ENCODE measurements around the gene RNLS.
"Not testable (repeated sequence)": the region's sequence is repeated elsewhere in the genome, so short reads cannot be mapped to it uniquely, and the experiment has no call there.

Gene RNLS

GRCh38 chr10:88388324-88388723, 194.8 kb downstream of the RNLS start:
- no peak for DNase-seq (ENCODE audit: low read depth, low spot score)

- DNase-seq (ENCODE audit: low read depth, low spot score) = peak; percentile 41
These were observed 196.0 kb downstream of the RNLS start for GRCh38 chr10:88386821-88387773.

- no peak for DNase-seq (ENCODE audit: low read depth, low spot score)
These were observed 196.8 kb downstream of the RNLS start for GRCh38 chr10:88386204-88386788.

GRCh38 chr10:88385601-88386203, 197.4 kb downstream of the RNLS start:
- DNase-seq (ENCODE audit: low read depth, low spot score) = no peak

- DNase-seq (ENCODE audit: low read depth, low spot score) = no peak
These were observed 199.8 kb downstream of the RNLS start for GRCh38 chr10:88383276-88383675.

GRCh38 chr10:88382699-88383098, 200.4 kb downstream of the RNLS start:
- no peak for DNase-seq (ENCODE audit: low read depth, low spot score)

GRCh38 chr10:88379575-88379974, 203.5 kb downstream of the RNLS start:
- no peak for DNase-seq (ENCODE audit: low read depth, low spot score)

GRCh38 chr10:88377510-88377909, 205.6 kb downstream of the RNLS start:
- no peak for DNase-seq (ENCODE audit: low read depth, low spot score)

- no peak for DNase-seq (ENCODE audit: low read depth, low spot score)
These were observed 208.5 kb downstream of the RNLS start for GRCh38 chr10:88374392-88375175.

GRCh38 chr10:88372881-88373592, 210.1 kb downstream of the RNLS start:
- no peak for DNase-seq (ENCODE audit: low read depth, low spot score)

GRCh38 chr10:88372051-88372715, 210.9 kb downstream of the RNLS start:
- DNase-seq (ENCODE audit: low read depth, low spot score) = no peak

- DNase-seq (ENCODE audit: low read depth, low spot score) = no peak
These were observed 212.4 kb downstream of the RNLS start for GRCh38 chr10:88370713-88371112.

GRCh38 chr10:88366772-88367171, 216.3 kb downstream of the RNLS start:
- no peak for DNase-seq (ENCODE audit: low read depth, low spot score)

GRCh38 chr10:88361995-88362807, 220.9 kb downstream of the RNLS start:
- DNase-seq (ENCODE audit: low read depth, low spot score) = no peak

GRCh38 chr10:88361494-88361893, 221.6 kb downstream of the RNLS start:
- DNase-seq (ENCODE audit: low read depth, low spot score) = no peak

GRCh38 chr10:88355750-88356149, 227.4 kb downstream of the RNLS start:
- not testable (repeated sequence) for DNase-seq (ENCODE audit: low read depth, low spot score)

GRCh38 chr10:88347597-88348304, 235.4 kb downstream of the RNLS start:
- no peak for DNase-seq (ENCODE audit: low read depth, low spot score)

- DNase-seq (ENCODE audit: low read depth, low spot score) = no peak
These were observed 236.1 kb downstream of the RNLS start for GRCh38 chr10:88347022-88347421.

Measured in brain pericyte (primary cell).